22Rv1 (cell line): ENCODE measurements around the gene ATG13.

Experiments
- H3K27ac ChIP-seq: fragments of 450-650 bp; 2 replicates; pipeline ENCODE4 v1.5.1; 2017
- CTCF ChIP-seq: fragments of 450-650 bp; IDR thresholded peaks from 2 replicates; pipeline ENCODE4 v1.5.1; 2017; ENCODE audit warnings: mild to moderate bottlenecking
- ZFX ChIP-seq: fragments of 450-650 bp; IDR thresholded peaks from 2 replicates; pipeline ENCODE4 v1.6.1; 2017; ENCODE audit warnings: antibody characterized with exemption, borderline replicate concordance

The ATG13 gene

DNA sequence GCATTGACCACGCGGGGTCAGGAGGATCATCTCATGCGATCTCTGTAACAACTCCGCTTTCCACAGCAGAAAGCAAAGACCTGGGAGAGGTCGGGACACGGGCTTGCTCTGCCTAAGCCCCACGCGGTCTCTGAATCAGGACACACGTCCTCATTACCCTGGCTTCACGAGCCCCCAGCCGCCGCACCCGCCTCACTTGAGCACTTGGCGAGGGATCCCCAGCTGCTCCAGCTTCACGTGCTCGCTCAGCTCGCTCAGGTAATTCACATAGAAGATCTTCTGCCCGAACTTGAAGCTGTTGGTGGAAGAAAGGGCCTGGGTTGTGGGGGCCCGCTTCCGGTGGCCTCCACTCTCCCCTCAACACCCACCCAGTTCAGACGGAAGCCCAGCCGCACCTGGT lies 63.5 kb downstream of the ATG13 start:
- no peak for TF ChIP-seq ZFX
- no peak for TF ChIP-seq CTCF
- no peak overlapping the region for H3K27ac ChIP-seq

GRCh38 chr11:46681814-46682213 lies 64.5 kb downstream of the ATG13 start:
- H3K27ac ChIP-seq: no peak overlapping the region
- no peak for TF ChIP-seq ZFX
- no peak for TF ChIP-seq CTCF

- TF ChIP-seq CTCF: no peak
- TF ChIP-seq ZFX: no peak
- no peak overlapping the region for H3K27ac ChIP-seq
These were observed 65.7 kb downstream of the ATG13 start for GRCh38 chr11:46682773-46683752.

DNA sequence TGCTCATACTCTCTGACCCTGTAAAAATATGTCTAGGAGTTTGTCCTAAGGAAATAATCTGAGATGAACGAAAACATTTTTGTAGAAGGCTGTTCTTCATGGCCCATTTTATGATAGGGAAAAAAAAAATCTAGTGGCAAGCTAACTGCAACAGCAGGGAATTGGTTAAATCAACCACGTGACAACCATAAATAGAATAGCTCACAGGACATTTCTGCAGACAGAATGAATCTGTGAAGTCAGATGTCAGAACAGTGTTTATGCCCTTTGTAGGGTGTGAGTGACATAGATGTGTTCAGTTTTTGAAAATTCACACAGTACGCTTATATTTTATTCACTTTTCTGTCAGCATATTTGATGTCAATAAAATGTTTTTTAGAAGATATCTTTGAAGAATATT lies 67.0 kb downstream of the ATG13 start:
- TF ChIP-seq ZFX (no peak), CTCF (no peak)
- H3K27ac ChIP-seq: no peak overlapping the region

GRCh38 chr11:46686886-46687795 lies 69.8 kb downstream of the ATG13 start:
- no peak for TF ChIP-seq CTCF
- H3K27ac ChIP-seq: no peak overlapping the region

DNA sequence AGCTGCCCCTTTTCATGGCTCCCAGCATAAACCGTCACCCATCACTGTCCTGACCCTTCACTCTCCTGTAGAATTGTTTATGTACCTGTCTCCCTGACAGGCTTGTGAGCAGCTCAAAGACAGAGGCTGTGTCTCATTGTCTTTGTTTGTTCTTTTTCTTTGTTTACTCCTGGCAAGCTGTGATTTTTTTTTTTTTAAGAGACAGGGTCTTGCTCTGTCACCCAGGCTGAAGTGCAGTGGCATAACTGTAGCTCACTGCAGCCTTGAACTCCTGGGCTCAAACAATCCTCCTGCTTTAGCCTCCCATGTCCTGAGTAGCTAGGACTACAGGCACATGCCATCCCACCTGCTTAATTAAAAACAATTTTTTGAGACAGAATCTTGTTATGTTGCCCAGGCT lies 73.3 kb downstream of the ATG13 start:
- TF ChIP-seq CTCF (no peak), ZFX (no peak)
- H3K27ac ChIP-seq: peak overlapping the region; percentile 29; the same call in 1 of the 2 replicates
